Ascending aorta (tissue), 2 donors: ENCODE data around the gene GAL. TPM values are rescaled to one million over a fixed set of nuclear protein-coding genes. Genes with fewer than 3 reads are reported as not detected.

Experiments
- DNase-seq, 2 donors: peaks; one replicate each; pipeline ENCODE4 v3.0.0-alpha.2; 2019; ENCODE audit warnings: low spot score in 2 of 2
- H3K27ac ChIP-seq, 2 donors: fragments of 200-600 bp; sonication (generic); one replicate each; pipeline ENCODE4 v1.5.1; 2016 to 2017; ENCODE audit warnings: mild to moderate bottlenecking in 1 of 2
- H3K27me3 ChIP-seq: fragments of 200-600 bp; sonication (generic); one replicate; pipeline ENCODE4 v1.5.1; 2017
- H3K36me3 ChIP-seq, 2 donors: fragments of 200-600 bp; sonication (generic); one replicate each; pipeline ENCODE4 v1.5.1; 2016
- H3K4me1 ChIP-seq, 2 donors: fragments of 200-600 bp; sonication (generic); one replicate each; pipeline ENCODE4 v1.5.1; 2016 to 2017; ENCODE audit warnings: mild to moderate bottlenecking in 1 of 2
- H3K4me3 ChIP-seq, 2 donors: fragments of 200-600 bp; sonication (generic); one replicate each; pipeline ENCODE4 v1.5.1; 2016 to 2017; ENCODE audit warnings: mild to moderate bottlenecking in 1 of 2
- H3K9me3 ChIP-seq, 2 donors: fragments of 200-600 bp; sonication (generic); one replicate each; pipeline ENCODE4 v1.5.1; 2016
- intact Hi-C: fragments of 100-400 bp; cut with DNase I; formaldehyde crosslinking; loops from one replicate; pipeline ENCODE4 v1.15.1; 2023
- total RNA-seq: library from RNA; depleted of rRNA; stranded (reverse); fragments of >200 nt; gene quantifications from one replicate; pipeline ENCODE4 v1.1.0, GENCODE V29; 2016
- TF ChIP-seq, protein P1 (sequence below), 3 experiments: fragments of 200-600 bp in 2 of 3; fragments of 450-650 bp in 1 of 3; sonication (generic) in 2 of 3; IDR thresholded peaks; one replicate each; pipeline ENCODE4 v1.5.1; 2016 to 2019; ENCODE audit warnings: antibody characterized with exemption in 3 of 3, mild to moderate bottlenecking in 1 of 3, moderate library complexity in 1 of 3

Gene GAL
- total RNA-seq, 1 donor from 2014 or later, result not detected

DNA sequence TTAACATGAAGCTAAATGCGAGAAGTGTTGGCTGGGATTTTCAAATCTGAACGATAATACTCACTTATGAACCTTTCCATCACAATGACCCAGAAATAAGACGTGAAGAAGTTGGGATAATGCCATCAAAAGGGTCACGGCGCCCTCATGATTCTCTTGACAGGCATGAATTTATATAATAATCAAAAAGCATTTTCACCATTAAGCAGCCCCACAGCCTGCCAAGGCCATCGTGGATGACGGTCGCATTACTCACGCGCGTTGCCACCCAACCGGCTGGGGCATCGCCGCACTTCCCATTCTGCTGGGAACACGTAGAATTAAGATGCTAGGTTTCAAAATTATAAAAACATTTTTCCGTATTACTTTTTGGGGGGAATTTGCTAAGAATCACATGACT, 18.9 kb upstream of the GAL start:
- intact Hi-C loops, result no loop called here
- TF ChIP-seq, protein P1, sequence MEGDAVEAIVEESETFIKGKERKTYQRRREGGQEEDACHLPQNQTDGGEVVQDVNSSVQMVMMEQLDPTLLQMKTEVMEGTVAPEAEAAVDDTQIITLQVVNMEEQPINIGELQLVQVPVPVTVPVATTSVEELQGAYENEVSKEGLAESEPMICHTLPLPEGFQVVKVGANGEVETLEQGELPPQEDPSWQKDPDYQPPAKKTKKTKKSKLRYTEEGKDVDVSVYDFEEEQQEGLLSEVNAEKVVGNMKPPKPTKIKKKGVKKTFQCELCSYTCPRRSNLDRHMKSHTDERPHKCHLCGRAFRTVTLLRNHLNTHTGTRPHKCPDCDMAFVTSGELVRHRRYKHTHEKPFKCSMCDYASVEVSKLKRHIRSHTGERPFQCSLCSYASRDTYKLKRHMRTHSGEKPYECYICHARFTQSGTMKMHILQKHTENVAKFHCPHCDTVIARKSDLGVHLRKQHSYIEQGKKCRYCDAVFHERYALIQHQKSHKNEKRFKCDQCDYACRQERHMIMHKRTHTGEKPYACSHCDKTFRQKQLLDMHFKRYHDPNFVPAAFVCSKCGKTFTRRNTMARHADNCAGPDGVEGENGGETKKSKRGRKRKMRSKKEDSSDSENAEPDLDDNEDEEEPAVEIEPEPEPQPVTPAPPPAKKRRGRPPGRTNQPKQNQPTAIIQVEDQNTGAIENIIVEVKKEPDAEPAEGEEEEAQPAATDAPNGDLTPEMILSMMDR (IDR thresholded peaks at IDR 0.05), result no peak
- no peak for DNase-seq
- Histone ChIP-seq H3K4me1 (no peaks in the 10 kb centered on the region), H3K36me3 (no peaks in the 10 kb centered on the region), H3K9me3 (no peaks in the 10 kb centered on the region), H3K27me3 (no peaks in the 10 kb centered on the region), H3K27ac (no peak overlapping the region), H3K4me3 (no peak overlapping the region)

DNA sequence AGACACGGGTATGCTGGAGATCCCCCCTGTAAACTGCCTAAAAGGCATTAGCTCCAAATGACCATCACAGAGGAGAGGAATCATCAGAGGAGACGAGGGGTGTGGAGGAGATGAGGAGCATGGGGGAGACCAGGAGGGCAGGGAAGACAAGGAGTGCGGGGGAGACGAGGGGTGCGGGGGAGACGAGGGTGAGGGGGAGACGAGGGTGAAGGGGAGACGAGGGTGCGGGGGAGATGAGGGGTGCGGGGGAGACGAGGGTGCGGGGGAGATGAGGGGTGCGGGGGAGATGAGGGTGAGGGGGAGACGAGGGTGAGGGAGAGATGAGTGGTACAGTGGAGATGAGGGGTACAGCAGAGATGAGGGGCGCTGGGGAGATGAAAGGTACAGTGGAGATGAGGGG, 17.5 kb upstream of the GAL start:
- H3K27me3 ChIP-seq, result no peaks in the 10 kb centered on the region
- no peak overlapping the region for H3K27ac ChIP-seq
- no peak overlapping the region for H3K4me3 ChIP-seq
- intact Hi-C loops, result no loop called here
- TF ChIP-seq, protein P1 (IDR thresholded peaks at IDR 0.05), result no peak
- DNase-seq, result no peak
- H3K4me1 ChIP-seq, result no peaks in the 10 kb centered on the region
- no peaks in the 10 kb centered on the region for H3K36me3 ChIP-seq
- H3K9me3 ChIP-seq, result peaks cover 0 to 4% of the 10 kb centered on the region in 2 donors

DNA sequence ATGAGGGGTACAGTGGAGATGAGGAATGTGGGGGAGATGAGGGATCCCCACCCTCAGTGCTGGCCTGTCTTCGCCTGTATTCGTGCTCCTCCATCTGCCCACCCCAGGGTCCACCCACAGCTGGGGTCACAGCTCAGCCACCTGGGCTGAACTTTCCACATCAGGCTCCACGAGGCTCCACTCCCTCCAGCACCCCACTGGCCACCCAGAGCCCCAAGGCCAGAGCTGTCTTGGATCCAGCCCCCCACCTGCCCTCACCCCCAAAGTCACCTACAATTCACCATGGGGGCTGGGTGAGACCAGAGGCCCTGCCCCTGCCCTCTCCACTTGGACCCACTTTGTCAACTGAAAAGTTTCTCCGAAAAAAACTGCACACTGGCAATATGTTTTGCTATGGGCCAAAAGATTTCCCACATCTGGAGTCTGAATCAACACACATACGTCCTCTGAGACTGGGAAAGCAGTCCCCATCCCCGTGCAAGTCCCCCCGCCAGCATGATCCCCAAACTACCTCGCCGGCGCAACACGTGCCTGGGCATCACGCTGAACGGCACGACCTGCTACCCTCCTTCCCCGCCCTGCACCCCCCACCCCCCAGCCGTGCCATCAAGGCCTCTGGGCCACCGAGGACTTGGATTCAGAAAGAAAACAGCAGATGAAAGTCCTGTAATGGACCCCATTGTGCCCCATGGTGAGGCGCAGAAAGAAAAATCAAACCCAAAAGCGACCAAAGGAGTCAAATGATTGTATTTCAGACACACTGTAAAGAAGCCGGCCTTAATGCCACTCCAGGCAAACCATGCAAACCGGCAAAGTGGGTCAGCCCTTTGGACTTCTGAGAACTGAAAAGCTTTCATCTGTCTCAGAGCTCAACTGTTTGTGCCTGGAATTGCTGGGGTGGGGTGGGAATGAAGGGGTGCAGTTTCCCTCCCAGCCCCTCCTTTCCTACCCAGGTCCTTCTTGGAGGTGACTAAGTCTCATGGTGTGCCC, 16.5 kb upstream of the GAL start:
- no peak for DNase-seq
- Histone ChIP-seq H3K9me3 (peaks cover 0 to 4% of the 10 kb centered on the region in 2 donors), H3K27ac (no peak overlapping the region), H3K27me3 (no peaks in the 10 kb centered on the region), H3K36me3 (no peaks in the 10 kb centered on the region), H3K4me3 (no peak overlapping the region), H3K4me1 (no peaks in the 10 kb centered on the region)
- intact Hi-C loops, result no loop called here
- TF ChIP-seq, protein P1 (IDR thresholded peaks at IDR 0.05), result no peak

DNA sequence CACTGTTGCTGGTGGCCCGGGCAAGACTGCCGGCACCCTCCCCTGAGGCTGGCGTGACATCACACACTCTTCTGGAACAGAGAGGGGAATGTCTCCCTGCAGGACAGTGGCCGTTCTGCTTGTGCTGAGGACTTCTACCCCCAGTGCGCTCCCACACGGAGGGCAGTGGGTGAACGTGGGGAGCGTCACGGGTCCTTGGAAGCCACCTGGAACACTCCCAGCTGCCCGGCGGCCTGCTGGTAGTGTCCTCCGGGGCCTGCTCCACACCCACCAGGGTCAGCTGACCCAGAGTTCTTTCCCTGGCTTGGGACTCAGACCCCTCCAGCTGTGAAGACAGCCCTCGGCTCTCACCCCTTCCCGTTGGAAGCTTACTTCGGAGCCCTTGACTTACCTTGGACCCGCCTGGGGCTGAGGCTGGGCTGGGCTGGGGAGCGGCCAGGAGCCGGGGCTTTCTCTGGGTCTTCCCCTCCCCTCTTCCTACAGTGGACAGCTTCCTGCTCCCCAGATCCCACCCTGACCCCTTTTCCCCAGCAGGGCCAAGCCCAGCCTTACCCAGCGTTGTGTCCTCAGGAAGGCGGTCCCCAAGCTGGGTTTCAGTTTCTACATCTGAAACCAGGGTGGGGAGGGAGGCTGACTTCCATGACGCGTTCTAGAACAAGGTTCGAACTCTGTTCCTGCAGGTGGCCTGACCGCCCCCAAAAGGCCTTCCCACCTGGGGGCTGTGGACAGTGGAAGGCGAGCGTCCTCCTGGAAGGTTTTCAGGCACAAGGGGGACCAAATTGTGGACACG, 14.8 kb upstream of the GAL start:
- H3K27me3 ChIP-seq, result no peaks in the 10 kb centered on the region
- H3K4me1 ChIP-seq, result no peaks in the 10 kb centered on the region
- no peak overlapping the region for H3K27ac ChIP-seq
- H3K4me3 ChIP-seq, result no peak overlapping the region
- intact Hi-C loops, result no loop called here
- no peaks in the 10 kb centered on the region for H3K36me3 ChIP-seq
- no peak for DNase-seq
- H3K9me3 ChIP-seq, result peaks cover 0 to 4% of the 10 kb centered on the region in 2 donors
- TF ChIP-seq, protein P1 (IDR thresholded peaks at IDR 0.05), result no peak

DNA sequence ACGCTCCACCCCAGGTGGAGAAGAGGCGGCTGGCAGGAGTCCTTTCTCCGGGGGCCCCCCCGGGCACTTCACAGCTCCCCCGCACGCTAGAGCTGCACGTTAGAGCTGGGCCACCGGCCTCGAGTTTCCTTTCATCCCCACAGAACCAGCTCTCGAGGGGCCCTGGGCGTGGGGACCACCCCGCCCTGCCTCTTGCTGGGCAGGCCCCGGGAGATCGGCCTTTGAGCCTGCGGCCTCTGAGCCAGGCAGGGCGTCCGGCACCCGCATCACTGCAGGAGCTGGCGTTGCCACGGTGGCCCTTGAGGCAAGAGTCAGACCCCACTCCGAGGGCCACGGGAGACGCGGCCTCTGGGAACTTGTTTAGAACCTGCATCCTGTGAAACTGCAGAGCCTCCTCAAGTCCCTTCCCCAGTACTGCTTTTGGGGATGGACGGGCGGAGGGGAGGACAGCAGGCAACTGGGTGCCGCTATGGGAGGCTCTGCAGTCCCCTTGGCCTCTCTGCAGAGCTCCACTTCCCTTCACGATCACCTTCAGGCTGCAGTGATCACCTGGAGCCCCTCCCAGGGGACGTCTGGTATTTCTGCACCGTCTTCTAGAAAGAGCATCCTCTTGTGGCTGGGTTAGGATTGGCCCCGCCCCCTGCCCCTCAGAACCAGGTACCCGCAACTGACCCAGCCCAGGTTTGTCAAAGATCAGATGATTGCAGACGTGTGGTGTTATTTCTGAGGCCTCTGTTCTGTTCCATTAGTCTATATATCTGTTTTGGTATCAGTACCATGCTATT, 13.9 kb upstream of the GAL start:
- Histone ChIP-seq H3K9me3 (peaks cover 0 to 4% of the 10 kb centered on the region in 2 donors), H3K4me3 (no peak overlapping the region), H3K4me1 (no peaks in the 10 kb centered on the region), H3K36me3 (no peaks in the 10 kb centered on the region), H3K27me3 (no peaks in the 10 kb centered on the region), H3K27ac (no peak overlapping the region)
- DNase-seq, result no peak
- TF ChIP-seq, protein P1 (IDR thresholded peaks at IDR 0.05), result no peak
- intact Hi-C loops, result no loop called here
